DOHH2 (cell line): ENCODE measurements around the gene PNPLA7.
"Not testable (repeated sequence)": the region's sequence is repeated elsewhere in the genome, so short reads cannot be mapped to it uniquely, and the experiment has no call there.

Experiments used
- H3F3A ChIP-seq: fragments of 200-600 bp; sonication (generic), shearing (Covaris generic); 2 replicates; pipeline ENCODE4 v1.6.0; 2016; ENCODE audit warnings: antibody characterized with exemption, mild to moderate bottlenecking; ENCODE audit not compliant: control insufficient read depth, insufficient read depth
- H3K27ac ChIP-seq: fragments of 200-600 bp; sonication (generic); 2 replicates; pipeline ENCODE4 v1.5.1; 2014; ENCODE audit warnings: low read depth, mild to moderate bottlenecking, low read length, moderate library complexity
- H3K27me3 ChIP-seq: fragments of 200-600 bp; sonication (generic); 2 replicates; pipeline ENCODE4 v1.6.1; 2014; ENCODE audit warnings: mild to moderate bottlenecking, low read length, mixed read lengths; ENCODE audit not compliant: control insufficient read depth
- H3K36me3 ChIP-seq: fragments of 200-600 bp; sonication (generic); 2 replicates; pipeline ENCODE4 v1.6.1; 2014; ENCODE audit warnings: mild to moderate bottlenecking, low read length, moderate library complexity, mixed read lengths; ENCODE audit not compliant: control insufficient read depth
- H3K4me1 ChIP-seq: fragments of 200-600 bp; sonication (generic); 2 replicates; pipeline ENCODE4 v1.6.1; 2014; ENCODE audit warnings: mild to moderate bottlenecking, low read length, mixed read lengths; ENCODE audit not compliant: control insufficient read depth
- H3K4me2 ChIP-seq: fragments of 200-600 bp; sonication (generic); 2 replicates; pipeline ENCODE4 v1.6.0; 2014; ENCODE audit warnings: mild to moderate bottlenecking, low read length, moderate library complexity
- H3K4me3 ChIP-seq: fragments of 200-600 bp; sonication (generic); 2 replicates; pipeline ENCODE4 v1.5.1; 2014; ENCODE audit warnings: mild to moderate bottlenecking, low read length, mixed read lengths
- H3K79me2 ChIP-seq: fragments of 200-600 bp; sonication (generic); 2 replicates; pipeline ENCODE4 v1.6.1; 2014; ENCODE audit warnings: mild to moderate bottlenecking, low read length, mixed read lengths; ENCODE audit not compliant: control insufficient read depth
- H3K9me2 ChIP-seq: fragments of 200-600 bp; sonication (generic); replicated peaks from 2 replicates; pipeline ENCODE4 v1.6.1; 2014; ENCODE audit warnings: mild to moderate bottlenecking, low read length, mixed read lengths; ENCODE audit not compliant: control insufficient read depth
- H3K9me3 ChIP-seq: fragments of 200-600 bp; sonication (generic); 2 replicates; pipeline ENCODE4 v1.6.1; 2014; ENCODE audit warnings: antibody characterized with exemption, low read length, mixed read lengths; ENCODE audit not compliant: control insufficient read depth, insufficient read depth
- H4K20me1 ChIP-seq: fragments of 200-600 bp; sonication (generic); 2 replicates; pipeline ENCODE4 v1.6.0; 2014; ENCODE audit warnings: low read depth, mild to moderate bottlenecking, antibody characterized with exemption, low read length, moderate library complexity; ENCODE audit not compliant: control insufficient read depth, insufficient read depth
- CTCF ChIP-seq: fragments of 200-600 bp; sonication (generic); IDR thresholded peaks from one replicate; pipeline ENCODE4 v1.5.1; 2014; ENCODE audit warnings: antibody characterized with exemption, mild to moderate bottlenecking, low read depth, low read length; ENCODE audit not compliant: poor library complexity, severe bottlenecking
- EZH2phosphoT487 ChIP-seq: fragments of 200-600 bp; sonication (generic); IDR thresholded peaks from 2 replicates; pipeline ENCODE4 v1.6.1; 2017; ENCODE audit warnings: borderline replicate concordance, mild to moderate bottlenecking, antibody characterized with exemption, low read length, moderate library complexity, mixed read lengths

Gene PNPLA7

DNA sequence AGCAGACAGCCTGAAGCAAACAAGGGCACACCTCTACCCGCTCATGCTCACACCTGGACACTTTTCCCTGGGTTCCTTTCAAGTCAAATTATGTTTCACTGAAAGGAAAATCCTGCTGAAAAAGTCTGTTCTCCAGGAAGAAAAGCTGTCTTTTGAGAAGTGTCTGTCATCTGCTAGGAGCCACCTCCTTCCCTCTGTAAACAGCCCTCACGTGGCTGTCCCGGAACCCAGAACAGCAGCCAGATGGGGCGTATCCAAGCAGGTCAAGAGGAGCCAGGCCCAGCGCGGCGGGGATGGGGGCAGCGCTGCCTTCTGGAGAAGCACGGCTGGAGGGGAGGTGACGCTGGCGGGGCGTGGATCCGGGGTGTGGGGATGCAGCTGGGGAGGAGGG lies at the start of gene PNPLA7:
Gene PNPLA7, minus strand, starts transcription at position 172 of the 391 bp plus-strand sequence. CDS start 205 bp downstream, outside the sequence.
- peak within 1 kb of the TSS; percentile 83 for H3K4me2 ChIP-seq
- peaks cover 24% of the 10 kb centered on the region for H3K36me3 ChIP-seq
- H3F3A ChIP-seq: peaks cover 17% of the 10 kb centered on the region
- no peaks in the 10 kb centered on the region for H3K27me3 ChIP-seq
- H3K4me3 ChIP-seq: peak within 1 kb of the TSS; percentile 80
- H3K9me3 ChIP-seq: no peaks in the 10 kb centered on the region
- H3K27ac ChIP-seq: peak within 1 kb of the TSS; percentile 77
- peaks cover 59% of the 10 kb centered on the region for H3K4me1 ChIP-seq
- TF ChIP-seq EZH2phosphoT487 (no peak), CTCF (no peak)
- H3K79me2 ChIP-seq: peaks cover 36% of the 10 kb centered on the region
- no peaks in the 10 kb centered on the region for H4K20me1 ChIP-seq
- H3K9me2 ChIP-seq: no peaks in the 10 kb centered on the region

DNA sequence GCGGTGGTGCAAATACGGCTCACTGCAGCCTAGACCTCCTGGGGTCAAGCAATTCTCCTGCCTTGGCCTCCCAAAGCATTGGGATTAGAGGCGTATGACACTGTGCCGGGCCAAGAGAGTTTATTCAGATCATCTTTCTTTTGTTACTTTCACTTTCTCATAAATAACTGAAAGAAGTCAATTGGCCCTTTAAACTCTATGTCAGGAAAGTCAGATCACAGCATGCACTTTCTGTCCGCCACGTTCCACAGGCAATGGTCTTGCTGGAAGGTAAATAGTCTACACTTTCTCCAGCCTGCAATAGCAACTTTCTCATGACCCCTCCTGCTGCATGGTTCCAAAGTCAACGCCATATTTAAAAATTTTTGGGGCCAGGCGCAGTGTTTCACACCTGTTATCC lies 48.7 kb upstream of the PNPLA7 start:
- H3F3A ChIP-seq: peaks cover 7% of the 10 kb centered on the region; the same call in 1 of the 2 replicates
- H3K27ac ChIP-seq: no peak overlapping the region
- no peaks in the 10 kb centered on the region for H3K9me2 ChIP-seq
- H3K4me3 ChIP-seq: no peak overlapping the region
- H4K20me1 ChIP-seq: no peaks in the 10 kb centered on the region
- TF ChIP-seq CTCF (no peak), EZH2phosphoT487 (no peak)
- no peaks in the 10 kb centered on the region for H3K9me3 ChIP-seq
- H3K4me1 ChIP-seq: peaks cover 6% of the 10 kb centered on the region
- H3K36me3 ChIP-seq: no peaks in the 10 kb centered on the region
- H3K79me2 ChIP-seq: no peaks in the 10 kb centered on the region
- H3K4me2 ChIP-seq: no peak overlapping the region
- peaks cover under 1% of the 10 kb centered on the region; the same call in 1 of the 2 replicates for H3K27me3 ChIP-seq

DNA sequence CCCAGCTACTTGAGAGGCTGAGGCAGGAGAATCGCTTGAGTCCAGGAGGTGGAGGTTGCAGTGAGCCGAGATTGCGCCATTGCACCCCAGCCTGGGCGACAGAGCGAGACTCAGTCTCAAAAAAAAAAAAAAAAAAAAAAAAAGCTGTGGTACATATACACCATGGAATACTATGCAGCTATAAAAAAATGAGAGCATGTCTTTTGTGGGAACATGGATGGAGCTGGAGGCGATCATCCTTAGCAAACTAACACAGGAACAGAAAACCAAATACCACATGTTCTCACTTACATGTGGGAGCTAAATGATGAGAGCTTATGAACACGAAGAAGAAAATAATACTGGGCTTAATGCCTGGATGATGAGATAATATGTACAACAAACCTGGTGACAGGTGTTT lies 46.4 kb upstream of the PNPLA7 start:
- not testable (repeated sequence) for H3K27me3 ChIP-seq, H3K79me2 ChIP-seq, H3K36me3 ChIP-seq, H4K20me1 ChIP-seq, H3K4me1 ChIP-seq, H3F3A ChIP-seq, H3K4me3 ChIP-seq, H3K9me2 ChIP-seq, H3K4me2 ChIP-seq, H3K9me3 ChIP-seq, H3K27ac ChIP-seq

GRCh38 chr9:137593176-137593575 lies 43.0 kb upstream of the PNPLA7 start:
- H3K27ac ChIP-seq: no peak overlapping the region

More at GRCh38 chr9:137593176-137593575, 43.0 kb upstream of the PNPLA7 start:
- Histone ChIP-seq H4K20me1 (peaks cover 8% of the 10 kb centered on the region; the same call in 1 of the 2 replicates), H3K27me3 (no peaks in the 10 kb centered on the region), H3K9me3 (no peaks in the 10 kb centered on the region), H3K79me2 (peaks cover 23% of the 10 kb centered on the region), H3K36me3 (peaks cover 17% of the 10 kb centered on the region), H3F3A (peaks cover 1% of the 10 kb centered on the region; the same call in 1 of the 2 replicates), H3K9me2 (no peaks in the 10 kb centered on the region), H3K4me2 (no peak overlapping the region), H3K4me1 (peaks cover 21% of the 10 kb centered on the region), H3K4me3 (no peak overlapping the region)
- TF ChIP-seq EZH2phosphoT487 (no peak), CTCF (no peak)
